Measurements from ENCODE around the gene TRAK1.
"Not testable (repeated sequence)": the region's sequence is repeated elsewhere in the genome, so short reads cannot be mapped to it uniquely, and the experiment has no call there.

The TRAK1 gene

GRCh38 chr3:42097566-42097946, 6.4 kb downstream of the TRAK1 start:
- DNase-seq (ENCODE audit: low read depth) = no peak

- DNase-seq (ENCODE audit: low read depth) = no peak
Observed at GRCh38 chr3:42098171-42098570, 7.0 kb downstream of the TRAK1 start.

GRCh38 chr3:42099020-42099765, 8.0 kb downstream of the TRAK1 start:
- no peak for DNase-seq (ENCODE audit: low read depth)

GRCh38 chr3:42101048-42101447, 9.9 kb downstream of the TRAK1 start:
- DNase-seq (ENCODE audit: low read depth) = no peak

GRCh38 chr3:42101481-42101880, 10.3 kb downstream of the TRAK1 start:
- DNase-seq (ENCODE audit: low read depth) = no peak

GRCh38 chr3:42102571-42102970, 11.4 kb downstream of the TRAK1 start:
- DNase-seq (ENCODE audit: low read depth) = no peak

GRCh38 chr3:42103921-42104665, 12.9 kb downstream of the TRAK1 start:
- not testable (repeated sequence) for DNase-seq (ENCODE audit: low read depth)

- DNase-seq (ENCODE audit: low read depth) = not testable (repeated sequence)
Observed at GRCh38 chr3:42105994-42106393, 14.8 kb downstream of the TRAK1 start.

- no peak for DNase-seq (ENCODE audit: low read depth)
Observed at GRCh38 chr3:42106646-42107045, 15.5 kb downstream of the TRAK1 start.

GRCh38 chr3:42110631-42111030, 19.5 kb downstream of the TRAK1 start:
- no peak for DNase-seq (ENCODE audit: low read depth)

- DNase-seq (ENCODE audit: low read depth) = no peak
Observed at GRCh38 chr3:42114130-42114725, 23.1 kb downstream of the TRAK1 start.

- DNase-seq (ENCODE audit: low read depth) = no peak
Observed at GRCh38 chr3:42115215-42115614, 24.1 kb downstream of the TRAK1 start.

- DNase-seq (ENCODE audit: low read depth) = no peak
Observed at GRCh38 chr3:42115946-42116345, 24.8 kb downstream of the TRAK1 start.

- DNase-seq (ENCODE audit: low read depth) = no peak
Observed at GRCh38 chr3:42116466-42116865, 25.3 kb downstream of the TRAK1 start.

GRCh38 chr3:42117175-42118008, 26.2 kb downstream of the TRAK1 start:
- DNase-seq (ENCODE audit: low read depth) = no peak

GRCh38 chr3:42118762-42119361, 27.7 kb downstream of the TRAK1 start:
- no peak for DNase-seq (ENCODE audit: low read depth)

GRCh38 chr3:42119561-42120355, 28.6 kb downstream of the TRAK1 start:
- DNase-seq (ENCODE audit: low read depth) = no peak

- DNase-seq (ENCODE audit: low read depth) = no peak
Observed at GRCh38 chr3:42120866-42121265, 29.7 kb downstream of the TRAK1 start.

GRCh38 chr3:42122261-42123011, 31.3 kb downstream of the TRAK1 start:
- no peak for DNase-seq (ENCODE audit: low read depth)

GRCh38 chr3:42123012-42123581, 31.9 kb downstream of the TRAK1 start:
- no peak for DNase-seq (ENCODE audit: low read depth)

Data from stimulated activated CD8-positive, alpha-beta memory T cell treated with anti-CD3 and anti-CD28 coated beads, Interleukin-15, amount 100 ng/mL, for 1 hour (primary cell).